Fibroblast of skin of scalp (primary cell): ENCODE data around the gene PKD1L1.
"Not testable (repeated sequence)": the region's sequence is repeated elsewhere in the genome, so short reads cannot be mapped to it uniquely, and the experiment has no call there.

Experiments used
- DNase-seq: peaks from one replicate; pipeline ENCODE4 v3.0.0-alpha.2; 2013

The PKD1L1 gene

DNA sequence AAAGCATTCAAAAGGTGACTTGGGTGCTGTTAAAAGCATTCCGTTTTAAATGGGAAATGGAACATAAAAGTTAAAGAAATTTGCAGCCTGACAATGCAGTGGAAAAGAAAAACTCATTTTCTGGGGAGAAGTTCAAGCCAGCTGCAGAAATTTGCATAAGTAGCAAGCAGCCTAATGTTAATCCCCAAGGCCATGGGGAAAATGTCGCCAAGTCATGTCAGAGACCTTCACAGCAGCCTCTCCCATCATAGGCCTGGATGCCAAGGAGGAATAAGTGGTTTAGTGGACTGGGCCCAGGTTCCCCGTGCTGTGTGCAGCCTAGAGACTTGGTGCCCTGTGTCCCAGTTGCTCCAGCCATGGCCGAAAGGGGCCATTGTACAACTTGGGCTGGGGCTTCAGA lies 154.2 kb downstream of the PKD1L1 start:
- no peak for DNase-seq

DNA sequence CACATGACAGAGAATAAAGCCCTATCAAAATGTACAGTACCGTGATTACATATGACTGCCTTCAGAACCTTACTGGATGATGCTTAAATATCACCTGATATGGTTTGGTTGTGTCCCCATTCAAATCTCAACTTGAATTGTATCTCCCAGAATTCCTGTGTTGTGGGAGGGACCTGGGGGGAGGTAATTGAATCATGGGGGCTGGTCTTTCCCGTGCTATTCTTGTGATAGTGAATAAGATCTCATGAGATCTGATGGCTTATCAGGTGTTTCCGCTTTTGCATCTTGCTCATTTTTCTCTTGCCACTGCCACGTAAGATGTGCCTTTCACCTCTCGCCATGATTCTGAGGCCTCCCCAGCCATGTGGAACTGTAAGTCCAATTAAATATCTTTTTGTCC lies 155.1 kb downstream of the PKD1L1 start:
- not testable (repeated sequence) for DNase-seq

GRCh38 chr7:47792521-47793121 lies 155.6 kb downstream of the PKD1L1 start:
- DNase-seq: peak; percentile 49

- no peak for DNase-seq
Measured at GRCh38 chr7:47791682-47792081, 156.6 kb downstream of the PKD1L1 start.

DNA sequence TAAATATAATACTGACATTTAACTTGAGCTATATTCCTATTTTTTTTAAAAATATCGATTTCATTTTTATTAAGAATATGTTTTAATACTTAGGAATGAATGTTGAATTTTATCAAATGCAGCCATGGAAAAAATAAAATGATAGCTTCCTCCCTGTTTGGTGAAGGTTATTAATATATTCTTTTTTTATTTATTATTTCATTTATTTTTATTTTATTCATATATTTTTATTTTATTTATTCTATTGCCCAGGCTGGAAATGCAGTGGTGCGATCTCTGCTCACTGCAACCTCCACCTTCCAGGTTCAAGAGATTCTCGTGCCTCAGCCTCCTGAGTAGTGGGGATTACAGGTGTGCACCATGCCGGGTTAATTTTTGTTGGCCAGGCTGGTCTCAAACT lies 160.2 kb downstream of the PKD1L1 start:
- no peak for DNase-seq

DNA sequence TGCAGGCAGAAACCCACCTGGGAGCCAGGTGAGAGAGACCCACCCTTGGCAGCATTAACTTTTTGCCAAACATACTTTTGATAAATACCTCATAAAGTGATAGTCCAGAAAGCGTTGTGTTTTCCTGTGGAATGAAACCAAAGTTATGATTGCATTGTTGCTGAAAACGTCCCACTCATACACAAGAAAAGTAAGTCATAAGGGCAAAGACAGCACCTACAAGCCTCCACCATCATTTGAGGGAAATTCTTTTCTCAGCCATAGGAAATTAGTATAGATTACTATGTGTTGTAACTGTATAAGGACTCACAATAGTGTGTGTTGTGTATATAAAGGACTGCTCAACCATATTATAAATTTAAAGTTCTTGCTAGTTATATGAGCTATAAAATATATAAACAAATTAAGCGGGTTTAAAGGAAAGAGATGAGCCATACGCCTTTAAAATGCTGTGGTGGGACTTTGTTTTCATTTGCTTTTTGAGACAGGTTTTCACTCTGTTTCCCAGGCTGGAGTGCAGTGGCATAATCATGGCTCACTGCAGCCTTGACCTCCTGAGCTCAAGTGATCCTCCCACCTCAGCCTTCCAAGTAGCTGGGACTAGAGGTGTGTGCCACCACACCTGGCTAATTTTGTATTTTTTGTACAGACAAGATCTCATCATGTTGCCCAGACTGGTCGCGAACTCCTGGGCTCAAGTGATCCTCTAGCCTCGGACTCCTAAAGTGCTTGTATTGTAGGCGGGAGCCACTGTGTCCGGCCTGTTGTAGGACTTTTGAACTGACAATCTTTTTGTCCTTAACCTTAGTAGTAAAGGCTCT lies 160.8 kb downstream of the PKD1L1 start:
- no peak for DNase-seq

DNA sequence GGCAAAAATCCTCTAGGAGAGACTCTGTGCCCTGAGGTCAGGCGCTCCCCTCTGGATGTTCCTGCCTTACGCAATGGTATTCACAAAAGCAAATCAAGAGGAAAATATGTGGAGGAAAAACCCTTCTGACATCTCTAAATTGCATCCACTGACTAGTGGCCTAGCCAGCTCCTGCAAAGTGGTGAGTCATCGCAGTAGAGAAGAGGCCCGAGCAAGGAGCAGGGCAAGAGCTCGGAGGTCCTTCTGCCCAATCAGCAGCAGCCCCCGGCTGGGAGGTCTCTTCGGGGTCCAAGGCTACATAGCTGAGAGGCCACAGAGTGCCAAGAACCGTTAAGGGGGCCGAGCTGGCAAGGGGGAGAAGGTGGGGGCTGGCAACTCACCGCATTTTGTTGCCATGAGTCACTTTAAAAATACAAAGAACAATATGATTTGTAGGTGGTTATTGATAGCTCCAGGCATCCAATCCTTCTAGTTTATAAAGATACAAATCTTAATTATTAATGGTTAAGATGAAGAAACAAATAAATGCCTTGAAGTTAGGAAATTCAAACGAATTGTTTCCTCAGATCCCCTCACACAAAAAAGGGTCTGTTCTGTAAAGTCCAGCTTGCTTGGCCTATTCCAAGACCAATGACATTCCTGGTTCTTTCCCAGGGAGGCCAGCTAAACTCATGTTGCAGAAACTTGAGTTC lies 161.6 kb downstream of the PKD1L1 start:
- peak; percentile 99 for DNase-seq

GRCh38 chr7:47785923-47786556 lies 162.2 kb downstream of the PKD1L1 start:
- DNase-seq: peak; percentile 19

DNA sequence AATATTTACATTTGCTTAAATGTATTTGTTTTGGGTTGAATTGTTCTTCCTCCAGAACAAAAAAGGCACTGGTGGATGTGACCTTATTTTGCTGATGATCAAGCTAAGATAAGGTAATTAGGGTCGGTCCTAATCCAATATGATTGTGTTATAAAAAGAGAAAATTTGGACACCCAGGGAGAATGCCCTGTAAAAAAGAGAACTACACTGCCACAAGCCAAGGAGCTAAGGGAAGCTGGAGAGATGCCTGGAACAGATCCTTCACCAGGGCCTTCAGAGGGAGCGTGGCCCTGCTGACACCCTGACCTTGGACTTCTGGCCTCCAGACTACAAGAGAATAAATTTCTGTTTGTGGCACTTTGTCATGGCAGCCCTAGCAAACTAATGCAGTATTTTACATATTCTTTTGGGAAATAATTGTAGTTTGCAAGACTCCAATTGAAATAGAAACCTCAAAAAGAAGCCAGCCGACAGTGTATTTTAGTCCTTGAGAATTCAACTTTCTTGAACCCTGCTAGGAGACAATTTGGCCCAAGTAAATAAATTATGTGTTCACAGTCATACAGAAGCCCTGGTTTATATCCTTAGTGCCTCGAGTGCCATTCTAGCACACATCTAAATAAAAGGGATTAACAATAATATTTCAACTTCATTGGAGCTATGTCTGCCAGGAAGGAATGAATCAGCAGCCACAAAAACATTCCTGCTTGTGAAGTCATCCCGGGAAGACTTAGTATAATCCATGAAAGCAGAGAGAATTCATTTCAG lies 164.6 kb downstream of the PKD1L1 start:
- peak; percentile 98 for DNase-seq

DNA sequence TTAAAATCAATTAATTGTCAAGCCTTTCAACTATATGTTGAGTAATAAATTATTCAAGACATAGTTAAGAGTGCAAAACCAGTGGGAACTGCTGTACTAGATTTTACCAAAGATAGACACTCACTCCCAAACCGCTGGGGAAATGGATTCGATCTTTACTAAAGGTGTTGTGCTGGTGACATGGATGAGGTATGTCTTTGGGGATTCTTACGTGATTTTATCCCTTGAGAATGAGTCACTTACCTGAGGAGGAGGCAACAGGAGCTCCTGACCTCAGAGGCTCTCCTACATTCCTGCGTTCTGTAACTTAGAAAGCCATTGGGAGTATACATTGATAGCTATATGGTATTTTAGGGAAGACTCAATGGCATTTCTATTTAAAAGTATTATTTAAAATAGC lies 165.5 kb downstream of the PKD1L1 start:
- no peak for DNase-seq

DNA sequence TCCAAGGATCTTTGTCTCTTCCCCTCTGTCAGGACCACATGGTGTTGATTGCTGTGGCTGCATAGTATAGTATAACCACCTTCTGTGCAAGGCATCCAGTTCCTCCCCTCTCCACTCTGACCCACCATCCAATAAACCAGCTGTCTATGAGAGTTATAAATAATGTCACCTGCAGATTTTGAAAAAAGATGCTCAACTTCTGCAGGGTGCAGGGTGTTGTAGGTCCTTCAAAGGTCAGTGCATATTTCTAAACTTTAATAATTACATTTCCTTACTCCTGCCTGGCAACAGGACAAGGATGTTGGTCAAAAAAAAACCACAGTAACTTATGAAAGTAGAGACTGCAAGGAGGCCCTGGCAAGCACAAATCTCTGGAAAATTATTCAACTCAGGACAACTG lies 166.2 kb downstream of the PKD1L1 start:
- DNase-seq: peak; percentile 50

DNA sequence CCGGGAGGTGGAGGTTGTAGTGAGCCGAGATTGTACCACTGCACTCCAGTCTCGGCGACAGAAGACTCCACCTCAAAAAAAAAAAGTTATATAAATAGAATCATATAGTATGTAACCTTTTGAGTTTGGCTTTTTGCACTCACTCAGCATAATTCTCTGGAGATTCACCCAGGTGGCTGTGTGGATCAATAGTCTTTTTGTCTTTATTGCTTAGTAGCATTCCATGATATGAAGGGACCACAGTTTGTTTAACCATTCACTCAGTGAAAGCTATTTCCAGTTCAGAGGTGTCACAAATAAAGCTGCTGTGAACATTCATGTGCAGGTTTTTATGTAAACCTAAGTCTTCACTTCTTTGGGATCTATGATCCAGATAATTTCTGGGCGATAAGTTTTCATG lies 167.7 kb downstream of the PKD1L1 start:
- no peak for DNase-seq

DNA sequence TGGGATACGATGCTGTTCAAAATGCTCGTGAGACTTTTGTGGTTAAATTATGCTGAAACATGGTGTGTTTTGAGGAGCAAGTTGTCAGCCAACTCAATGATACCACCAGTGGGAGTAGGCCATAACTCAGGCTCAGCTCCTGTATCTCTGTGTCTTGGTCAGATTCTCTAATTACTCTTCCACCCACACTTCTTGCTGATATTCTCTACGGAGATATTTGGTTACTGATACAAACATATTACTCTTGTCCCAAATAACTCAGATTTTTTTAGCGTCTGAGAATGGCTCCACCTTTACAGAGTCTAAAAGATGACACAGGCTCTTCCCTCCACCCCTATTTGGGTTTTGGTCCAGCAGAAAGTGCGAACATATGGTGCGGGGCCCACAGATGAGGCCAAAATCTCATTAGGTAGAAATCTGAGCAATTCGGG lies 168.9 kb downstream of the PKD1L1 start:
- no peak for DNase-seq

DNA sequence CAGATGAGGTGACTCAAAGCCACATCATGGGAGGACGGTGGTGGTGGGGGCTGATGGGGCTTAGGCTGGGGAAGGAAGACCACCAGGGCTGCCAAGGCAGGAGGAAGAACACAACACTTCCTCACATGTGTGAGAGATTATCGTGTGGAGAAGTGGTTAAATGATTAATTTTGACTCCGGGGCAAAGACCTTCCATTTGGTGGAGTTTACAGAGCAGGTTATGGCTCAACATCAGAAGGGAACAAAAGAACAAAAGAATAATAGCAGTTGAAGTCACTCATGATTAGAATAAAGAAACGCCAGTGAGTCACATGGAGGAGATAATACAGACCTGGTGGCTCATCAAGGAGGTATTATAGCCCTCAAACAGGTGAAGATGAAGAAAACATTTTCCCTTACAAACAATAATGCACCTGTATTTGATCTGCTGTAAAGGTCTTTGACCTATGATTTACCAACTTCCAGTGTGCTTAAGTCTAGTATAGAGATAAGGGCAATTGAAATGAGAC lies 170.1 kb downstream of the PKD1L1 start:
- no peak for DNase-seq

- no peak for DNase-seq
Measured at GRCh38 chr7:47777531-47778152, 170.6 kb downstream of the PKD1L1 start.

- DNase-seq: no peak
Measured at GRCh38 chr7:47776335-47776734, 171.9 kb downstream of the PKD1L1 start.

GRCh38 chr7:47775238-47775637 lies 173.0 kb downstream of the PKD1L1 start:
- no peak for DNase-seq

DNA sequence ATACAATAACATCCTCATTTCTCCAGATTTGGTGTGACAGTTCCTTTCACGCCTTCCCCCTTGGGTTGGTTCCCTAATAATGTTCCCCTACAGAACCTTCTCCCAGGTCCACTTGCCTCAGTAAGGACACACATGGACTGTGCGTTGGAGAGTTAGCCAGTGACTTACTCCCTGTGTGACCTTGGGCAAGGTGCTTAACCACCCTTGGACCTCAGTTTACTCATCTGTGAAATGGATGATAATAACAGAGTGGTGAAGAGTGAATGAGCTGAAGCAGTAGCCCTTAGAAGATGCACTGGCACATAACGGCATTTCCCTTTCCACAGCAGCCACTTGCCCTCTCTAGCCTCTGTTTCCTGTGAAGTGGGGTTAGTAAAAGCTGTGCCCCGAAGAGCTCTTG lies 175.8 kb downstream of the PKD1L1 start:
- no peak for DNase-seq

DNA sequence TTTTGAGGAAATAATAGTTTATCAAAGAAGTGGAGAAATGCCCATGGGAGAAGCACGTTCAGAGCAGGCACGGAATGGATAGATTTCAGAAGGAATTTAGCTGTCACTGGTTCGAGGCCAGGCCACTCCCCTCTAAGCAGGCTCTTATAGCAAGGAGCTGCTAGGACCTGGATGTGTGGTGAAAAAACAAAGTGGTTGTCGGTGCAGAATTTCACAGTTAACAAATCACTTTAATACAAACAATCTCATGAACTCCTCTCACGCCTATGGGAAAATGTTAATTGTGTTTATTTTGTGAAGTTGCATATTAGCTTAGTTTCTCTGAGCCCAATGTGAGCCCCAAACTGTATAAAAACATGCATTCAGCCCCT lies 176.3 kb downstream of the PKD1L1 start:
- peak; percentile 70 for DNase-seq

DNA sequence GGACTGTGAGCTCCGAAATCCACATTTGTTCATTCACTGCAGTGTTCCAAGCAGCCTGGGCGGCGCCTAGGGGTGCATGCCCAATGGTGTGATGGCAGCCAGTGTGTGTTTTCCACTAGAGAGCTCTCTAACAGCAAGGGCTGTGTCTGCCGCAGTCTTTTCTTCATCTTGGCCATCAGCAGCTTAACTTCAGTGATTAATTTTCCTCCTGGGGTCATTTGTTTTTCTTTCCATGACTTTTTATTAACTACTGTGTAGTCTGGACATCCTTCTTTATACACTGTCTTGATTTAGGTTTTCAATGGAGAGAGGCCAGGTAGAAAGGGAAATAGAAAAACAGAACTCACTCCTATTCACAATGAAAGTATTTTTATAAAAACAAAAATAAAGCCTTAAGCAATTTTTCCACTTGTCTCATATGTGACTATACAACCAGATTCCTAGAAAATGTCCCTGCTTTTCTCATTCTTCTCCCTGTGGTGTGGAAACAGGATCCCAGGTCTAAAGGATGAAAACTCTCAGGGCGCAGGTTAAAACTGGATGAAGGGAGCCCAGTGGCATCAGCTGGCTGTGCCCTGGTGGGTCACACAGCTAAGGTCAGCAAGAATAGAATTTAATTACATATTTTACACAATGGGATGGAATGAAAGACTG lies 176.8 kb downstream of the PKD1L1 start:
- peak; percentile 83 for DNase-seq

DNA sequence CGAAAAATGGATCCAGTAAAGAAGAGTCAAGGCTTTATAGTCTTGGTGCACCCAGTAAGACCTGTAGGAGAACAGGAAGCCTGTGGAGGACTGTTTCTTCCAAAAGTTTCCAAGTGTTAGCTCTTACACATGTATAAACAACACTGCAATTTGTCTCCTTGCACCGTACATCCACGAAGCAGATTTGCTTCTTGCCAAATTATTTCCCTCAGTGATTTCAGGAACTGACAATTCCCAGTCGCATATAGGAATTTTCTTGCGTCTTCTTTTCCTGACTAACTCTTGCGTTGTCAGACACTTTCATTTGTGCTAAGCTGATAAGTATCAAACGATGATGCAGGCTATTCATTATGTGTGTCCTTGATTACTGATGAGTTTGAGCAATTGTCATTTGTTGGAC lies 182.1 kb downstream of the PKD1L1 start:
- no peak for DNase-seq
